H9 (cell line): ENCODE measurements around the gene HOXB1. TPM values are rescaled to one million over a fixed set of nuclear protein-coding genes. Genes with fewer than 3 reads are reported as not detected.

Experiments
- DNase-seq: peaks from one replicate; pipeline ENCODE4 v3.0.0-alpha.2; 2017
- H2AFZ ChIP-seq: one replicate; pipeline ENCODE4 v1.6.1; 2013; ENCODE audit warnings: mild to moderate bottlenecking, low read length, control low read depth, moderate library complexity
- H2AK5ac ChIP-seq: 2 replicates; pipeline ENCODE4 v1.6.1; 2013; ENCODE audit warnings: low read length, control low read depth, mixed read lengths; ENCODE audit not compliant: insufficient read length
- H2BK120ac ChIP-seq: one replicate; pipeline ENCODE4 v1.6.1; 2013; ENCODE audit warnings: low read depth, mild to moderate bottlenecking, low read length, control low read depth, inconsistent platforms; ENCODE audit not compliant: poor library complexity, severe bottlenecking
- H2BK12ac ChIP-seq: 2 replicates; pipeline ENCODE4 v1.6.1; 2013; ENCODE audit warnings: low read length, control low read depth, mixed read lengths, low read depth; ENCODE audit not compliant: insufficient read length
- H2BK15ac ChIP-seq: 2 replicates; pipeline ENCODE4 v1.6.1; 2013; ENCODE audit warnings: low read depth, low read length, control low read depth
- H2BK20ac ChIP-seq: one replicate; pipeline ENCODE4 v1.6.1; 2013; ENCODE audit warnings: low read depth, mild to moderate bottlenecking, low read length, control low read depth, inconsistent platforms; ENCODE audit not compliant: poor library complexity, severe bottlenecking
- H2BK5ac ChIP-seq: 2 replicates; pipeline ENCODE4 v1.6.1; 2013; ENCODE audit warnings: low read length, control low read depth, mixed read lengths; ENCODE audit not compliant: insufficient read length
- H3K14ac ChIP-seq: 2 replicates; pipeline ENCODE4 v1.6.1; 2013; ENCODE audit warnings: low read length, control low read depth; ENCODE audit not compliant: insufficient read depth
- H3K18ac ChIP-seq: 2 replicates; pipeline ENCODE4 v1.6.1; 2013; ENCODE audit warnings: low read depth, mild to moderate bottlenecking, mixed read lengths, low read length, control low read depth; ENCODE audit not compliant: insufficient read length
- H3K23ac ChIP-seq: 2 replicates; pipeline ENCODE4 v1.6.1; 2013; ENCODE audit warnings: low read length, control low read depth, mixed read lengths, low read depth; ENCODE audit not compliant: insufficient read length
- H3K23me2 ChIP-seq: 2 replicates; pipeline ENCODE4 v1.6.1; 2013; ENCODE audit warnings: low read depth, mild to moderate bottlenecking, mixed read lengths, low read length, control low read depth; ENCODE audit not compliant: insufficient read length, poor library complexity, severe bottlenecking
- H3K27ac ChIP-seq: 2 replicates; pipeline ENCODE4 v1.5.1; 2013; ENCODE audit warnings: low read length, control low read depth, mixed read lengths, low read depth; ENCODE audit not compliant: insufficient read length
- H3K27me3 ChIP-seq: 2 replicates; pipeline ENCODE4 v1.6.1; 2013; ENCODE audit warnings: low read length, control low read depth, inconsistent platforms; ENCODE audit not compliant: insufficient read depth
- H3K4ac ChIP-seq: 2 replicates; pipeline ENCODE4 v1.6.1; 2013; ENCODE audit warnings: low read depth, mild to moderate bottlenecking, control low read depth, inconsistent platforms, low read length, moderate library complexity
- H3K4me1 ChIP-seq: 2 replicates; pipeline ENCODE4 v1.6.1; 2013; ENCODE audit warnings: low read length, control low read depth, inconsistent platforms; ENCODE audit not compliant: insufficient read depth
- H3K4me2 ChIP-seq: 2 replicates; pipeline ENCODE4 v1.6.1; 2013; ENCODE audit warnings: low read length, control low read depth, mixed read lengths; ENCODE audit not compliant: insufficient read length, insufficient read depth
- H3K56ac ChIP-seq: 2 replicates; pipeline ENCODE4 v1.6.1; 2013; ENCODE audit warnings: low read depth, mild to moderate bottlenecking, mixed read lengths, low read length, control low read depth; ENCODE audit not compliant: insufficient read length
- H3K79me1 ChIP-seq: 2 replicates; pipeline ENCODE4 v1.6.1; 2013; ENCODE audit warnings: low read depth, mild to moderate bottlenecking, moderate library complexity, low read length, control low read depth, inconsistent platforms; ENCODE audit not compliant: insufficient read depth, poor library complexity, severe bottlenecking
- H3K79me2 ChIP-seq: 2 replicates; pipeline ENCODE4 v1.6.1; 2013; ENCODE audit warnings: low read length, control low read depth, inconsistent platforms; ENCODE audit not compliant: insufficient read depth
- H3K9ac ChIP-seq: 2 replicates; pipeline ENCODE4 v1.6.1; 2013; ENCODE audit warnings: low read length, control low read depth, mixed read lengths; ENCODE audit not compliant: insufficient read length; ENCODE audit errors: extremely low read depth
- H3K9me3 ChIP-seq: one replicate; pipeline ENCODE4 v1.6.1; 2013; ENCODE audit warnings: low read depth, low read length, inconsistent platforms; ENCODE audit not compliant: control insufficient read depth
- H3T11ph ChIP-seq: one replicate; pipeline ENCODE4 v1.6.1; 2013; ENCODE audit warnings: mild to moderate bottlenecking, low read length, control low read depth, inconsistent platforms
- H4K20me1 ChIP-seq: one replicate; pipeline ENCODE4 v1.6.1; 2013; ENCODE audit not compliant: control insufficient read depth, insufficient read length, insufficient read depth
- H4K5ac ChIP-seq: 2 replicates; pipeline ENCODE4 v1.6.1; 2013; ENCODE audit warnings: low read depth, mild to moderate bottlenecking, mixed read lengths, low read length, control low read depth; ENCODE audit not compliant: insufficient read length
- H4K8ac ChIP-seq: replicated peaks from 2 replicates; pipeline ENCODE4 v1.6.1; 2013; ENCODE audit warnings: low read length, control low read depth, mixed read lengths, low read depth; ENCODE audit not compliant: insufficient read length
- H4K91ac ChIP-seq: 2 replicates; pipeline ENCODE4 v1.6.1; 2013; ENCODE audit warnings: low read depth, mild to moderate bottlenecking, moderate library complexity, mixed read lengths, low read length, control low read depth; ENCODE audit not compliant: insufficient read length
- H3K27ac Mint-ChIP-seq, 3 experiments: 2 replicates in 2 of 3; 3 replicates in 1 of 3; pipeline ENCODE4 v1.8.0; 2020 to 2021; ENCODE audit warnings: mixed read lengths in 3 of 3, mild to moderate bottlenecking in 1 of 3, moderate library complexity in 1 of 3
- H3K27me3 Mint-ChIP-seq: 2 replicates; pipeline ENCODE4 v1.8.0; 2021; ENCODE audit warnings: low read depth, mild to moderate bottlenecking, moderate library complexity, mixed read lengths
- H3K36me3 Mint-ChIP-seq, 3 experiments: 2 replicates in 2 of 3; 3 replicates in 1 of 3; pipeline ENCODE4 v1.8.0; 2020 to 2021; ENCODE audit warnings: low read depth in 3 of 3, mixed read lengths in 3 of 3; ENCODE audit not compliant: insufficient read depth in 1 of 3
- H3K4me1 Mint-ChIP-seq, 2 experiments: 2 replicates each; pipeline ENCODE4 v1.8.0; 2020; ENCODE audit warnings: mixed read lengths in 2 of 2
- H3K4me3 Mint-ChIP-seq, 2 experiments: 2 replicates in 1 of 2; 3 replicates in 1 of 2; pipeline ENCODE4 v1.8.0; 2020 to 2021; ENCODE audit warnings: mild to moderate bottlenecking in 2 of 2, mixed read lengths in 2 of 2, moderate library complexity in 1 of 2
- H3K9me3 Mint-ChIP-seq, 2 experiments: 2 replicates in 1 of 2; 3 replicates in 1 of 2; pipeline ENCODE4 v1.8.0; 2020; ENCODE audit warnings: mild to moderate bottlenecking in 2 of 2, mixed read lengths in 2 of 2, moderate library complexity in 1 of 2
- WGBS: extraction: QIAGEN DNeasy Blood & Tissue Kit; methylation state at CpG from one replicate; pipeline ENCODE4 v1.1.7; 2013; ENCODE audit warnings: missing lambda C conversion rate, low lambda C conversion rate, mixed read lengths; ENCODE audit not compliant: insufficient read length; ENCODE audit errors: extremely low coverage; 5-methylcytosine and 5-hydroxymethylcytosine counted together
- total RNA-seq: library from RNA; stranded (reverse); gene quantifications from 2 replicates; pipeline ENCODE4 v1.2.1, GENCODE V29; 2021
- TF ChIP-seq, protein P1 (sequence below): fragments of 200-600 bp; sonication (generic); conservative IDR thresholded peaks from 3 replicates; pipeline ENCODE4 v1.8.0; 2021; ENCODE audit warnings: antibody characterized with exemption, mild to moderate bottlenecking

HOXB1 gene
- total RNA-seq, 1 experiment from 2014 or later = not detected

DNA sequence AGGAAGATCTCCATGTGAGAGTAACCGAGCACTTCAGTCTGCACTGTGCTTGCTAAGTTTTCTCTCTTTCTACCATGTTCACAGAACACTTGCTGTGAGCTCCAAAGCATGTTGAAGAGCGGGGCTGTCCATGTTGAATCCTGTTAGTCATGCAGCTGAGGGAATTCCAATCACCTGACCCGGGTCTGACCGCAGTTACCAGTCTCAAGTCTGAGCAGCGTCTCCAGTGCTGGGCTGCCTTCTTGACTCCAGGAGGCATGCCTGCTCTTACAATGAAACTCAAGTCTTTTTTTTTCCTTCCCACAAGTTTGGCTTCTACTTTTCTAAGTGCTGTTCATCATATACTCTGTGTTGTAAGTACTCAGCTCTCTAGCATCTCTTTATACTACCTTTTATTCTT lies 44.3 kb downstream of the HOXB1 start:
- Histone ChIP-seq H3T11ph (no peak overlapping the region), H3K27me3 (no peaks in the 10 kb centered on the region), H3K18ac (no peak overlapping the region), H2AFZ (no peak overlapping the region), H3K9me3 (no peaks in the 10 kb centered on the region), H3K14ac (no peak overlapping the region), H3K4me2 (no peak overlapping the region), H3K23me2 (no peaks in the 10 kb centered on the region), H4K8ac (no peak overlapping the region), H3K9ac (no peak overlapping the region), H4K20me1 (no peaks in the 10 kb centered on the region), H3K4me1 (no peaks in the 10 kb centered on the region), H2BK15ac (no peak overlapping the region), H3K79me2 (no peaks in the 10 kb centered on the region), H3K79me1 (no peaks in the 10 kb centered on the region), H2BK5ac (no peak overlapping the region), H2BK12ac (no peak overlapping the region), H3K23ac (no peak overlapping the region), H4K5ac (no peak overlapping the region), H3K4ac (no peak overlapping the region), H2BK120ac (no peak overlapping the region), H2AK5ac (no peak overlapping the region), H3K27ac (no peak overlapping the region), H3K56ac (no peak overlapping the region), H4K91ac (no peak overlapping the region), H2BK20ac (no peak overlapping the region)
- TF ChIP-seq, protein P1, sequence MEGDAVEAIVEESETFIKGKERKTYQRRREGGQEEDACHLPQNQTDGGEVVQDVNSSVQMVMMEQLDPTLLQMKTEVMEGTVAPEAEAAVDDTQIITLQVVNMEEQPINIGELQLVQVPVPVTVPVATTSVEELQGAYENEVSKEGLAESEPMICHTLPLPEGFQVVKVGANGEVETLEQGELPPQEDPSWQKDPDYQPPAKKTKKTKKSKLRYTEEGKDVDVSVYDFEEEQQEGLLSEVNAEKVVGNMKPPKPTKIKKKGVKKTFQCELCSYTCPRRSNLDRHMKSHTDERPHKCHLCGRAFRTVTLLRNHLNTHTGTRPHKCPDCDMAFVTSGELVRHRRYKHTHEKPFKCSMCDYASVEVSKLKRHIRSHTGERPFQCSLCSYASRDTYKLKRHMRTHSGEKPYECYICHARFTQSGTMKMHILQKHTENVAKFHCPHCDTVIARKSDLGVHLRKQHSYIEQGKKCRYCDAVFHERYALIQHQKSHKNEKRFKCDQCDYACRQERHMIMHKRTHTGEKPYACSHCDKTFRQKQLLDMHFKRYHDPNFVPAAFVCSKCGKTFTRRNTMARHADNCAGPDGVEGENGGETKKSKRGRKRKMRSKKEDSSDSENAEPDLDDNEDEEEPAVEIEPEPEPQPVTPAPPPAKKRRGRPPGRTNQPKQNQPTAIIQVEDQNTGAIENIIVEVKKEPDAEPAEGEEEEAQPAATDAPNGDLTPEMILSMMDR = no peak
- H3K9me3 Mint-ChIP-seq = peaks cover 0 to 4% of the 10 kb centered on the region in 2 experiments; a peak in 1 of 5 replicates
- H3K4me3 Mint-ChIP-seq = no peak overlapping the region
- peaks cover 98% of the 10 kb centered on the region for H3K27me3 Mint-ChIP-seq
- H3K4me1 Mint-ChIP-seq = peaks cover 17 to 33% of the 10 kb centered on the region in 2 experiments
- H3K27ac Mint-ChIP-seq = no peak overlapping the region
- WGBS = no CpG with 5 or more reads among the region's 5 CpGs
- DNase-seq = no peak
- H3K36me3 Mint-ChIP-seq = no peaks in the 10 kb centered on the region
